Ishikawa (cell line): ENCODE data around the gene MRPS23.

Experiments used
- CEBPB ChIP-seq: IDR thresholded peaks from 2 replicates; pipeline ENCODE4 v1.6.1; 2012
- CREB1 ChIP-seq: IDR thresholded peaks from 2 replicates; pipeline ENCODE4 v1.6.1; 2012; ENCODE audit warnings: low read depth
- EGR1 ChIP-seq: IDR thresholded peaks from 2 replicates; pipeline ENCODE4 v1.6.1; 2012
- EP300 ChIP-seq: IDR thresholded peaks from 2 replicates; pipeline ENCODE4 v1.6.1; 2012; ENCODE audit warnings: borderline replicate concordance
- FOXM1 ChIP-seq: IDR thresholded peaks from 2 replicates; pipeline ENCODE4 v1.6.1; 2012; ENCODE audit warnings: low read depth, borderline replicate concordance
- MAX ChIP-seq: IDR thresholded peaks from 2 replicates; pipeline ENCODE4 v1.6.1; 2012
- NFIC ChIP-seq: IDR thresholded peaks from 2 replicates; pipeline ENCODE4 v1.6.1; 2012
- RAD21 ChIP-seq: IDR thresholded peaks from 2 replicates; pipeline ENCODE4 v1.6.1; 2012; ENCODE audit warnings: low read depth
- TAF1 ChIP-seq: IDR thresholded peaks from 2 replicates; pipeline ENCODE4 v1.6.1; 2012; ENCODE audit warnings: low read depth, mild to moderate bottlenecking
- TCF12 ChIP-seq: IDR thresholded peaks from 2 replicates; pipeline ENCODE4 v1.6.1; 2012; ENCODE audit warnings: low read depth
- TEAD4 ChIP-seq: IDR thresholded peaks from 2 replicates; pipeline ENCODE4 v1.6.1; 2012
- YY1 ChIP-seq: IDR thresholded peaks from 2 replicates; pipeline ENCODE4 v1.6.1; 2012; ENCODE audit warnings: low read depth
- ZBTB7A ChIP-seq: IDR thresholded peaks from 2 replicates; pipeline ENCODE4 v1.6.1; 2012; ENCODE audit warnings: low read depth
- TF ChIP-seq, protein P1 (sequence below): IDR thresholded peaks from 2 replicates; pipeline ENCODE4 v1.6.1; 2012
- TF ChIP-seq, protein P2 (sequence below): IDR thresholded peaks from 2 replicates; pipeline ENCODE4 v1.6.1; 2012; ENCODE audit warnings: low read depth, mild to moderate bottlenecking

Gene MRPS23

DNA sequence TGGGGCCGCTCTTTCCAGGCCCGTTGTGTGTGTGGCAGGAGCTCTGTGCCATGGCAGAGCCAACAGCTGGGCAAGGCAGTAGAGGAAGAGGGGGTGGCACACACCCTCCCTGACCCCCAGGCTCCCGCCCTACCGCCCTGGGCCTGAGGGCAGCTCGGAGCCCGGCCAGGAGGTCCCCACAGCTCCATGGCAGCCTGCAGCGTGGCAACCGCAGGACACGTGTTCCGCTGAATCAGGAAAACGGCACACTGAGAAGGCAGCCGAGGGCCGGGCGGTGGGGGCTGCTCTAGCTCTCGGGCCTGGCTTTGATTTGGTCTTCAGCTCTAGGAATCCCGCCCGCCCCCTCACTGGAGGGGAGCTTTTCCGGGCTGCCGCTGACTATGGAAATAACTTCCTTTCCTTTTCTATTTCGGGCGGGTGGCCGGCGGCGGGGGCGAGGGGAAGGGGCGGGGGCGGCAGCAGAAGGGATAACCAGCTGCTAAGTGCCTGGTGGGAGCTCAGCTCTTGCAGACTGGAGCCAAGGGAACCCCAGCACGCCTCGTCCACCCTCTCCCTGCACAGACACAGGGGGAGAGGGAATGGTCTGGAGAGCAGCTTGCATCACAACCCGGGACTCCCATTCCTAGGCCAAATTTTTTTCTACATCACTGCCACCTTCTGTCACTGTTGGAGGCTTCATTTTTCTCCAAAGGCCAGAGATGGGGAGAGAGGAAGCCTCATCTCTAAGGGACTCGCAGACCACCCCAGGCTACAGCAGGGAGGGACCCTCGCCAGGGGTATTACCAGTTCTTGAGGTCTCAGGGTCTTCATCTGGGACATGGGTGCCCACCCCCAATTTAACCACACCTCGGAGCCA is 24.8 kb upstream of the MRPS23 start:
- TF ChIP-seq YY1 (no peak; the same call in none of the 2 replicates), FOXM1 (no peak), MAX (peak; percentile 79), RAD21 (no peak), TEAD4 (peak; percentile 24), CEBPB (peak; percentile 66), EGR1 (peak; percentile 79), EP300 (peak; percentile 32; the same call in 1 of the 2 replicates), NFIC (no peak), ZBTB7A (no peak)
- TF ChIP-seq, protein P1, sequence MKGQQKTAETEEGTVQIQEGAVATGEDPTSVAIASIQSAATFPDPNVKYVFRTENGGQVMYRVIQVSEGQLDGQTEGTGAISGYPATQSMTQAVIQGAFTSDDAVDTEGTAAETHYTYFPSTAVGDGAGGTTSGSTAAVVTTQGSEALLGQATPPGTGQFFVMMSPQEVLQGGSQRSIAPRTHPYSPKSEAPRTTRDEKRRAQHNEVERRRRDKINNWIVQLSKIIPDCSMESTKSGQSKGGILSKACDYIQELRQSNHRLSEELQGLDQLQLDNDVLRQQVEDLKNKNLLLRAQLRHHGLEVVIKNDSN = peak; percentile 75

- no peak for TF ChIP-seq EP300
- TF ChIP-seq RAD21 = no peak
- TF ChIP-seq TEAD4 = no peak
- no peak for TF ChIP-seq NFIC
- no peak for TF ChIP-seq CEBPB
- TF ChIP-seq TAF1 = no peak
- no peak for TF ChIP-seq CREB1
- no peak for TF ChIP-seq FOXM1
- no peak for TF ChIP-seq MAX
- TF ChIP-seq EGR1 = no peak
- no peak for TF ChIP-seq ZBTB7A
- TF ChIP-seq, protein P2, sequence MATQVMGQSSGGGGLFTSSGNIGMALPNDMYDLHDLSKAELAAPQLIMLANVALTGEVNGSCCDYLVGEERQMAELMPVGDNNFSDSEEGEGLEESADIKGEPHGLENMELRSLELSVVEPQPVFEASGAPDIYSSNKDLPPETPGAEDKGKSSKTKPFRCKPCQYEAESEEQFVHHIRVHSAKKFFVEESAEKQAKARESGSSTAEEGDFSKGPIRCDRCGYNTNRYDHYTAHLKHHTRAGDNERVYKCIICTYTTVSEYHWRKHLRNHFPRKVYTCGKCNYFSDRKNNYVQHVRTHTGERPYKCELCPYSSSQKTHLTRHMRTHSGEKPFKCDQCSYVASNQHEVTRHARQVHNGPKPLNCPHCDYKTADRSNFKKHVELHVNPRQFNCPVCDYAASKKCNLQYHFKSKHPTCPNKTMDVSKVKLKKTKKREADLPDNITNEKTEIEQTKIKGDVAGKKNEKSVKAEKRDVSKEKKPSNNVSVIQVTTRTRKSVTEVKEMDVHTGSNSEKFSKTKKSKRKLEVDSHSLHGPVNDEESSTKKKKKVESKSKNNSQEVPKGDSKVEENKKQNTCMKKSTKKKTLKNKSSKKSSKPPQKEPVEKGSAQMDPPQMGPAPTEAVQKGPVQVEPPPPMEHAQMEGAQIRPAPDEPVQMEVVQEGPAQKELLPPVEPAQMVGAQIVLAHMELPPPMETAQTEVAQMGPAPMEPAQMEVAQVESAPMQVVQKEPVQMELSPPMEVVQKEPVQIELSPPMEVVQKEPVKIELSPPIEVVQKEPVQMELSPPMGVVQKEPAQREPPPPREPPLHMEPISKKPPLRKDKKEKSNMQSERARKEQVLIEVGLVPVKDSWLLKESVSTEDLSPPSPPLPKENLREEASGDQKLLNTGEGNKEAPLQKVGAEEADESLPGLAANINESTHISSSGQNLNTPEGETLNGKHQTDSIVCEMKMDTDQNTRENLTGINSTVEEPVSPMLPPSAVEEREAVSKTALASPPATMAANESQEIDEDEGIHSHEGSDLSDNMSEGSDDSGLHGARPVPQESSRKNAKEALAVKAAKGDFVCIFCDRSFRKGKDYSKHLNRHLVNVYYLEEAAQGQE = no peak
- TF ChIP-seq TCF12 = no peak
- TF ChIP-seq, protein P1 = no peak
- no peak for TF ChIP-seq YY1
Measured at GRCh38 chr17:57874058-57874419, 24.2 kb upstream of the MRPS23 start.

DNA sequence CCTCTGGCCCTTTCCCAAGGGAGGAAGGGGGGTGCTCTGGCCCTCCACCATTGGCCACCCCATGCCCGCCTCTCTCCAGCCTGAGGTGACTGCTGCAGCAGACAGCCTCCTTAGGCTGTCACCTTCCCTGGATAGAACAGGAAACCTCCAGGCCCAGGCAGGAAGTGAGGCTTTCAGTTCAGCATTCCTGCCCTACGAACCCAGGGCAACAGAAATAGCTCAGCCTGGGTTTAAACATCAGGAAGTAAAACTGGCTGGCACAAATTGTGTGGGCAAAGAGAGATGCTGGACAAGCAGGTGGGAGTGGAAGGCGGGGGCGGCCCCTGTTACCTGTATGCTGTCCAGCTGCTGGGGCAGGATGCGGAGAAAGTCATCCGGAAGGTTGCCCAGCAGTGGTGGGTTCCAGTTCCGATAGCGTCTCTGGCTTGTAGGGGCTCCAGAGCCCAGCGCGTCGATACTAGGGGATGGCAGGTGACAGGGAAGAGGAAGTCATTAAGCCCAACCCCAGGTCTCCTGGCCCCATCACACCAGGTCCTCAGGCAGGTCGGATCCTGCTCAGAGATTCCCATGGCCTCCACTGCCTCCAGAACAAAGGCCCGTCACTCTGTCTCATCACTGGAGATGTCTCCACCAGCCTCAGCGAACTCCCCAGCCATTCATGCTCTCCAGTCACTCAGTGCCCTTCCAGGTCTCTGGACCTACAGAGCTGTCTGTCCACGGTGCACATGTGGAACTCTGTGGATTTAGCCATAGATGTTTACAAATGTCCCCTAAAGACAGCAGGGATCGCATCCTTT is 23.6 kb upstream of the MRPS23 start:
- TF ChIP-seq YY1 (no peak), RAD21 (no peak), NFIC (no peak), FOXM1 (no peak), TCF12 (no peak), CREB1 (no peak), ZBTB7A (no peak), CEBPB (no peak), TAF1 (no peak), TEAD4 (no peak), MAX (no peak), EGR1 (no peak), EP300 (no peak)
- TF ChIP-seq, protein P2 = no peak
- TF ChIP-seq, protein P1 = no peak

- no peak for TF ChIP-seq EP300
- TF ChIP-seq RAD21 = no peak
- no peak for TF ChIP-seq EGR1
- no peak for TF ChIP-seq TEAD4
- TF ChIP-seq, protein P1 = no peak
- TF ChIP-seq FOXM1 = no peak
- TF ChIP-seq, protein P2 = no peak
Measured at GRCh38 chr17:57872536-57872935, 22.7 kb upstream of the MRPS23 start.
